GM18526 (cell line): ENCODE measurements around the gene CNPPD1.
A peak's percentile ranks its signal among the peaks of the same experiment; 100 is the strongest.

Source experiments
- POLR2A ChIP-seq: IDR thresholded peaks from 3 replicates; pipeline ENCODE4 v1.6.1; 2011; ENCODE audit not compliant: insufficient read length; ENCODE audit errors: extremely low read depth

CNPPD1 gene

GRCh38 chr2:219213486-219214071 lies 36.9 kb upstream of the CNPPD1 start:
- no peak for TF ChIP-seq POLR2A

GRCh38 chr2:219213026-219213415 lies 36.3 kb upstream of the CNPPD1 start:
- TF ChIP-seq POLR2A, result no peak

GRCh38 chr2:219210886-219211362 lies 34.2 kb upstream of the CNPPD1 start:
- TF ChIP-seq POLR2A, result no peak

GRCh38 chr2:219210196-219210885 lies 33.6 kb upstream of the CNPPD1 start:
- no peak for TF ChIP-seq POLR2A

GRCh38 chr2:219209236-219210195 lies 32.8 kb upstream of the CNPPD1 start:
- no peak for TF ChIP-seq POLR2A

GRCh38 chr2:219207884-219208740 lies 31.4 kb upstream of the CNPPD1 start:
- no peak for TF ChIP-seq POLR2A

GRCh38 chr2:219207134-219207883 lies 30.6 kb upstream of the CNPPD1 start:
- no peak for TF ChIP-seq POLR2A

- peak; percentile 98 for TF ChIP-seq POLR2A
These were observed 29.8 kb upstream of the CNPPD1 start, which contains the start of gene ZFAND2B for GRCh38 chr2:219206328-219207133. TSS of gene ZFAND2B (plus strand) at chr2:219206782. CDS start at chr2:219206988, 206 bp downstream.

- TF ChIP-seq POLR2A, result no peak
These were observed 29.2 kb upstream of the CNPPD1 start for GRCh38 chr2:219205981-219206327.

- TF ChIP-seq POLR2A, result no peak
These were observed 28.4 kb upstream of the CNPPD1 start for GRCh38 chr2:219205165-219205538.

GRCh38 chr2:219204425-219205164 lies 27.9 kb upstream of the CNPPD1 start:
- no peak for TF ChIP-seq POLR2A

- TF ChIP-seq POLR2A, result no peak
These were observed 22.9 kb upstream of the CNPPD1 start for GRCh38 chr2:219199470-219200211.
